Trophoblast cell (in vitro differentiated cells and primary cell): ENCODE data around the gene RAB36.
A peak's percentile ranks its signal among the peaks of the same experiment; 100 is the strongest.

Source experiments
- DNase-seq, 2 donors: peaks; one replicate each; pipeline ENCODE4 v3.0.0-alpha.2; 2016
- H2AFZ ChIP-seq: 2 replicates; pipeline ENCODE4 v1.6.1; 2013; ENCODE audit warnings: low read length, moderate library complexity, mild to moderate bottlenecking; ENCODE audit not compliant: insufficient read depth, poor library complexity
- H2AK5ac ChIP-seq: 2 replicates; pipeline ENCODE4 v1.6.1; 2013; ENCODE audit warnings: mild to moderate bottlenecking, low read length
- H2BK120ac ChIP-seq: 2 replicates; pipeline ENCODE4 v1.6.1; 2013; ENCODE audit warnings: low read length, mild to moderate bottlenecking, moderate library complexity; ENCODE audit not compliant: insufficient read depth, poor library complexity
- H2BK12ac ChIP-seq: 2 replicates; pipeline ENCODE4 v1.6.1; 2013; ENCODE audit warnings: mild to moderate bottlenecking, low read length, moderate library complexity
- H2BK5ac ChIP-seq: 2 replicates; pipeline ENCODE4 v1.6.1; 2013; ENCODE audit warnings: low read length, low read depth, moderate library complexity, mild to moderate bottlenecking; ENCODE audit not compliant: poor library complexity
- H3K14ac ChIP-seq: 2 replicates; pipeline ENCODE4 v1.6.1; 2013; ENCODE audit warnings: mild to moderate bottlenecking, low read length
- H3K18ac ChIP-seq: 2 replicates; pipeline ENCODE4 v1.6.1; 2013; ENCODE audit warnings: mild to moderate bottlenecking, low read length
- H3K23ac ChIP-seq: 2 replicates; pipeline ENCODE4 v1.6.1; 2013; ENCODE audit warnings: low read length
- H3K27ac ChIP-seq: 2 replicates; pipeline ENCODE4 v1.5.1; 2013; ENCODE audit warnings: low read depth, mild to moderate bottlenecking, inconsistent platforms, low read length, moderate library complexity
- H3K27me3 ChIP-seq: 2 replicates; pipeline ENCODE4 v1.6.1; 2013; ENCODE audit warnings: inconsistent platforms, mild to moderate bottlenecking, low read length, moderate library complexity; ENCODE audit not compliant: insufficient read depth
- H3K36me3 ChIP-seq, 2 experiments: 1 replicate in 1 of 2; 2 replicates in 1 of 2; pipeline ENCODE4 v1.6.1; 2013; ENCODE audit warnings: low read length in 2 of 2, mild to moderate bottlenecking in 2 of 2, moderate library complexity in 1 of 2; ENCODE audit not compliant: insufficient read depth in 2 of 2, control insufficient read depth in 1 of 2
- H3K4ac ChIP-seq: 2 replicates; pipeline ENCODE4 v1.6.1; 2013; ENCODE audit warnings: low read depth, mild to moderate bottlenecking, low read length, moderate library complexity
- H3K4me1 ChIP-seq, 2 experiments: 1 replicate in 1 of 2; 2 replicates in 1 of 2; pipeline ENCODE4 v1.6.1; 2013; ENCODE audit warnings: low read length in 2 of 2, mild to moderate bottlenecking in 2 of 2, moderate library complexity in 1 of 2; ENCODE audit not compliant: insufficient read depth in 2 of 2, control insufficient read depth in 1 of 2
- H3K4me2 ChIP-seq: 2 replicates; pipeline ENCODE4 v1.6.1; 2013; ENCODE audit warnings: inconsistent platforms, mild to moderate bottlenecking, low read length, moderate library complexity
- H3K4me3 ChIP-seq: 2 replicates; pipeline ENCODE4 v1.5.1; 2013; ENCODE audit warnings: mild to moderate bottlenecking, low read depth, low read length, inconsistent platforms
- H3K79me1 ChIP-seq: one replicate; pipeline ENCODE4 v1.6.1; 2013; ENCODE audit warnings: low read length
- H3K79me2 ChIP-seq: 2 replicates; pipeline ENCODE4 v1.6.1; 2013; ENCODE audit warnings: low read length, mild to moderate bottlenecking; ENCODE audit not compliant: control insufficient read depth, insufficient read depth, poor library complexity
- H3K9ac ChIP-seq: 2 replicates; pipeline ENCODE4 v1.6.1; 2013; ENCODE audit warnings: mild to moderate bottlenecking, low read length
- H3K9me3 ChIP-seq: 2 replicates; pipeline ENCODE4 v1.6.1; 2013; ENCODE audit warnings: low read depth, mild to moderate bottlenecking, control low read depth, inconsistent platforms, low read length; ENCODE audit not compliant: insufficient read depth
- H4K12ac ChIP-seq: 2 replicates; pipeline ENCODE4 v1.6.1; 2013; ENCODE audit warnings: low read depth, mild to moderate bottlenecking, low read length, moderate library complexity
- H4K8ac ChIP-seq: 2 replicates; pipeline ENCODE4 v1.6.1; 2013; ENCODE audit warnings: low read depth, mild to moderate bottlenecking, low read length, moderate library complexity
- H4K91ac ChIP-seq: one replicate; pipeline ENCODE4 v1.6.1; 2013; ENCODE audit warnings: low read depth, mild to moderate bottlenecking, low read length, moderate library complexity
- WGBS: extraction: QIAGEN DNeasy Blood & Tissue Kit; methylation state at CpG from one replicate; pipeline ENCODE4 v1.1.7; 2013; ENCODE audit warnings: missing lambda C conversion rate; ENCODE audit not compliant: insufficient read length, insufficient coverage; ENCODE audit errors: extremely low coverage; 5-methylcytosine and 5-hydroxymethylcytosine counted together

RAB36 gene

GRCh38 chr22:23178512-23179254 is 33.4 kb downstream of the RAB36 start:
- no peak overlapping the region for H3K4ac ChIP-seq
- H2AFZ ChIP-seq, result no peak overlapping the region
- H3K9ac ChIP-seq, result no peak overlapping the region
- H3K27ac ChIP-seq, result no peak overlapping the region
- H2BK12ac ChIP-seq, result no peak overlapping the region
- DNase-seq, result peak; percentile 65 to 73
- no peak overlapping the region for H3K4me2 ChIP-seq
- no peak overlapping the region for H3K14ac ChIP-seq
- WGBS, result no CpG with 5 or more reads among the region's 9 CpGs
- peaks cover 28% of the 10 kb centered on the region for H3K79me1 ChIP-seq
- H3K23ac ChIP-seq, result no peak overlapping the region
- H2AK5ac ChIP-seq, result no peak overlapping the region
- peaks cover 11 to 13% of the 10 kb centered on the region in 2 experiments for H3K36me3 ChIP-seq
- no peak overlapping the region for H4K91ac ChIP-seq
- H2BK5ac ChIP-seq, result no peak overlapping the region
- H4K8ac ChIP-seq, result no peak overlapping the region
- H3K4me1 ChIP-seq, result peaks cover 35 to 44% of the 10 kb centered on the region in 2 experiments
- no peak overlapping the region for H4K12ac ChIP-seq
- H3K4me3 ChIP-seq, result no peak overlapping the region
- peaks cover 23% of the 10 kb centered on the region for H3K79me2 ChIP-seq
- peaks cover 17% of the 10 kb centered on the region for H3K9me3 ChIP-seq
- H2BK120ac ChIP-seq, result no peak overlapping the region
- no peak overlapping the region for H3K18ac ChIP-seq
- H3K27me3 ChIP-seq, result no peaks in the 10 kb centered on the region

- Histone ChIP-seq H3K14ac (peak overlapping the region; percentile 34), H3K23ac (no peak overlapping the region), H3K4me1 (peaks cover 40 to 51% of the 10 kb centered on the region in 2 experiments), H3K18ac (peak overlapping the region; percentile 65), H2AFZ (peak overlapping the region; percentile 9), H2BK5ac (peak overlapping the region; percentile 47), H3K9me3 (peaks cover 17% of the 10 kb centered on the region), H3K27ac (peak overlapping the region; percentile 2), H3K79me2 (peaks cover 32% of the 10 kb centered on the region), H3K4ac (peak overlapping the region; percentile 4), H3K36me3 (peaks cover 11 to 13% of the 10 kb centered on the region in 2 experiments), H3K4me3 (no peak overlapping the region), H4K8ac (peak overlapping the region; percentile 55), H2BK120ac (peak overlapping the region; percentile 83), H4K12ac (peak overlapping the region; percentile 26), H4K91ac (peak overlapping the region; percentile 68), H3K4me2 (peak overlapping the region; percentile 49), H3K79me1 (peaks cover 28% of the 10 kb centered on the region), H3K27me3 (no peaks in the 10 kb centered on the region), H3K9ac (no peak overlapping the region), H2BK12ac (peak overlapping the region; percentile 39), H2AK5ac (peak overlapping the region; percentile 42)
- peak; percentile 49 to 57 for DNase-seq
- WGBS, result no CpG with 5 or more reads among the region's 25 CpGs
Observed at GRCh38 chr22:23179381-23180299, 34.4 kb downstream of the RAB36 start.

- peak within 1 kb of the TSS; percentile 39 for H2BK12ac ChIP-seq
- H3K4ac ChIP-seq, result peak within 1 kb of the TSS; percentile 89
- peak within 1 kb of the TSS; percentile 89 for H3K18ac ChIP-seq
- peak within 1 kb of the TSS; percentile 90 for H4K8ac ChIP-seq
- peak within 1 kb of the TSS; percentile 88 for H3K4me2 ChIP-seq
- no peaks in the 10 kb centered on the region for H3K27me3 ChIP-seq
- peaks cover 29% of the 10 kb centered on the region for H3K79me1 ChIP-seq
- H3K9ac ChIP-seq, result peak within 1 kb of the TSS; percentile 91
- peak within 1 kb of the TSS; percentile 88 for H3K4me3 ChIP-seq
- no peak within 1 kb of the TSS for H3K23ac ChIP-seq
- peak; percentile 58 to 74 for DNase-seq
- WGBS, result no CpG with 5 or more reads among the region's 88 CpGs
- peaks cover 17% of the 10 kb centered on the region for H3K9me3 ChIP-seq
- peak within 1 kb of the TSS; percentile 97 for H3K14ac ChIP-seq
- H2BK5ac ChIP-seq, result peak within 1 kb of the TSS; percentile 75
- peaks cover 45 to 55% of the 10 kb centered on the region in 2 experiments for H3K4me1 ChIP-seq
- H3K36me3 ChIP-seq, result peaks cover 13 to 15% of the 10 kb centered on the region in 2 experiments
- peak within 1 kb of the TSS; percentile 95 for H4K91ac ChIP-seq
- H3K27ac ChIP-seq, result peak within 1 kb of the TSS; percentile 69
- H2AK5ac ChIP-seq, result peak within 1 kb of the TSS; percentile 83
- peak within 1 kb of the TSS; percentile 70 for H4K12ac ChIP-seq
- H3K79me2 ChIP-seq, result peaks cover 38% of the 10 kb centered on the region
- H2AFZ ChIP-seq, result peak within 1 kb of the TSS; percentile 59
- H2BK120ac ChIP-seq, result peak within 1 kb of the TSS; percentile 85
Observed at GRCh38 chr22:23180301-23180892, 35.1 kb downstream of the RAB36 start, which contains the start of gene BCR. BCR (plus strand) TSS chr22:23180509; CDS start chr22:23180961, 452 bp downstream.
